Measurements from ENCODE around the gene UNG. TPM values are rescaled to one million over a fixed set of nuclear protein-coding genes. Genes with fewer than 3 reads are reported as not detected.
"Not testable (repeated sequence)": the region's sequence is repeated elsewhere in the genome, so short reads cannot be mapped to it uniquely, and the experiment has no call there.

Gene UNG
- 10 to 100 TPM; 16.3 to 42.7 (median 21.2) TPM for total RNA-seq
- long read RNA-seq, transcript UNG-202 (6 exons, 2,130 nt) = major isoform, 7 of 8 reads
- long read RNA-seq, partial matches to known transcripts = 1 of 8 reads
- long read RNA-seq, other reads (novel, unspliced or antisense) = 0 of 8 reads

- H3K4me1 ChIP-seq = peaks cover 0 to 23% (median 7%) of the 10 kb centered on the region in 4 donors
- DNase-seq = peak; percentile 97 to 99 (median 98)
- TF ChIP-seq, protein P1, sequence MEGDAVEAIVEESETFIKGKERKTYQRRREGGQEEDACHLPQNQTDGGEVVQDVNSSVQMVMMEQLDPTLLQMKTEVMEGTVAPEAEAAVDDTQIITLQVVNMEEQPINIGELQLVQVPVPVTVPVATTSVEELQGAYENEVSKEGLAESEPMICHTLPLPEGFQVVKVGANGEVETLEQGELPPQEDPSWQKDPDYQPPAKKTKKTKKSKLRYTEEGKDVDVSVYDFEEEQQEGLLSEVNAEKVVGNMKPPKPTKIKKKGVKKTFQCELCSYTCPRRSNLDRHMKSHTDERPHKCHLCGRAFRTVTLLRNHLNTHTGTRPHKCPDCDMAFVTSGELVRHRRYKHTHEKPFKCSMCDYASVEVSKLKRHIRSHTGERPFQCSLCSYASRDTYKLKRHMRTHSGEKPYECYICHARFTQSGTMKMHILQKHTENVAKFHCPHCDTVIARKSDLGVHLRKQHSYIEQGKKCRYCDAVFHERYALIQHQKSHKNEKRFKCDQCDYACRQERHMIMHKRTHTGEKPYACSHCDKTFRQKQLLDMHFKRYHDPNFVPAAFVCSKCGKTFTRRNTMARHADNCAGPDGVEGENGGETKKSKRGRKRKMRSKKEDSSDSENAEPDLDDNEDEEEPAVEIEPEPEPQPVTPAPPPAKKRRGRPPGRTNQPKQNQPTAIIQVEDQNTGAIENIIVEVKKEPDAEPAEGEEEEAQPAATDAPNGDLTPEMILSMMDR (IDR thresholded peaks at IDR 0.05) = no peak
- TF ChIP-seq POLR2A (IDR thresholded peaks at IDR 0.05) = no peak
- peak within 1 kb of the TSS; percentile 55 to 79 (median 66) for H3K27ac ChIP-seq
- H3K27me3 ChIP-seq = no peaks in the 10 kb centered on the region
- no peaks in the 10 kb centered on the region for H3K9me3 ChIP-seq
- peaks cover 0 to 9% (median 1%) of the 10 kb centered on the region in 4 donors for H3K36me3 ChIP-seq
- peak within 1 kb of the TSS; percentile 81 to 93 (median 86) for H3K4me3 ChIP-seq
- intact Hi-C loops (cut with DNase I) = no loop called here
- ATAC-seq = peak; percentile 90 to 93 (median 92)
- whole genome bisulfite sequencing (ENCODE audit: insufficient coverage, low coverage, low lambda C conversion rate, missing lambda C conversion rate) = 2% methylated on average over 9 of the region's 71 CpGs
Measured at GRCh38 chr12:109097435-109098182, at the start of gene UNG. Gene UNG (plus strand): TSS chr12:109097597. CDS start chr12:109097680, 83 bp downstream.

- DNase-seq; H3K36me3 ChIP-seq; intact Hi-C loops (cut with DNase I); H3K4me1 ChIP-seq; H3K4me3 ChIP-seq; H3K27ac ChIP-seq; ATAC-seq; H3K27me3 ChIP-seq; H3K9me3 ChIP-seq: not testable (repeated sequence)
- WGBS (ENCODE audit: insufficient coverage, low coverage, low lambda C conversion rate, missing lambda C conversion rate) = 73% methylated on average over 3 of the region's 3 CpGs
Measured at GRCh38 chr12:109048706-109049105, 48.7 kb upstream of the UNG start.

- ATAC-seq, H3K4me3 ChIP-seq, H3K9me3 ChIP-seq, H3K27ac ChIP-seq, DNase-seq, H3K27me3 ChIP-seq, H3K36me3 ChIP-seq: not testable (repeated sequence)
- WGBS (ENCODE audit: insufficient coverage, low coverage, low lambda C conversion rate, missing lambda C conversion rate) = 80% methylated on average over 8 of the region's 8 CpGs
- intact Hi-C loops (cut with DNase I) = loop anchor here in 1 of 2 donors (5.0 kb wide), 1 partner anchor 43 kb away; the partner anchor contains the start of gene ALKBH2
- peaks cover 0 to 15% (median 4%) of the 10 kb centered on the region in 4 donors for H3K4me1 ChIP-seq
Measured at GRCh38 chr12:109049794-109050193, 47.6 kb upstream of the UNG start.

- no peak for ATAC-seq
- no peak for TF ChIP-seq POLR2A (IDR thresholded peaks at IDR 0.05)
- TF ChIP-seq, protein P1 (IDR thresholded peaks at IDR 0.05) = no peak
- intact Hi-C loops (cut with DNase I) = loop anchor here in 1 of 2 donors (5.0 kb wide), 1 partner anchor 40 kb away; the partner anchor contains the start of gene ALKBH2
Measured at GRCh38 chr12:109052097-109052413, 45.3 kb upstream of the UNG start.

GRCh38 chr12:109052414-109053323 lies 44.7 kb upstream of the UNG start, which contains the start of gene USP30:
Gene USP30 (plus strand): TSS chr12:109052576. CDS start chr12:109052679, 103 bp downstream.
- WGBS (ENCODE audit: insufficient coverage, low coverage, low lambda C conversion rate, missing lambda C conversion rate) = under 1% methylated on average over 28 of the region's 61 CpGs

More at GRCh38 chr12:109052097-109052413, 45.3 kb upstream of the UNG start:
- WGBS (ENCODE audit: insufficient coverage, low coverage, low lambda C conversion rate, missing lambda C conversion rate) = 3% methylated on average over 6 of the region's 6 CpGs
- Histone ChIP-seq H3K4me3 (peak overlapping the region; percentile 75 to 97 (median 96)), H3K27ac (peak overlapping the region; percentile 92 to 96 (median 94)), H3K36me3 (no peaks in the 10 kb centered on the region), H3K4me1 (peaks cover 0 to 33% (median 12%) of the 10 kb centered on the region in 4 donors), H3K27me3 (no peaks in the 10 kb centered on the region), H3K9me3 (no peaks in the 10 kb centered on the region)
- DNase-seq = no peak

More at GRCh38 chr12:109052414-109053323, 44.7 kb upstream of the UNG start, which contains the start of gene USP30:
- H3K36me3 ChIP-seq = peaks cover 0 to under 1% (median 0%) of the 10 kb centered on the region in 4 donors
- peak; percentile 86 to 92 (median 89) for ATAC-seq
- peak within 1 kb of the TSS; percentile 92 to 96 (median 94) for H3K27ac ChIP-seq
- H3K4me3 ChIP-seq = peak within 1 kb of the TSS; percentile 75 to 97 (median 96)
- TF ChIP-seq, protein P1 (IDR thresholded peaks at IDR 0.05) = no peak
- peak; percentile 44 for TF ChIP-seq POLR2A (IDR thresholded peaks at IDR 0.05)
- H3K9me3 ChIP-seq = no peaks in the 10 kb centered on the region
- intact Hi-C loops (cut with DNase I) = loop anchor here in 1 of 2 donors (5.0 kb wide), 1 partner anchor 40 kb away; the partner anchor contains the start of gene ALKBH2
- no peaks in the 10 kb centered on the region for H3K27me3 ChIP-seq
- DNase-seq = peak; percentile 83 to 85 (median 85)
- H3K4me1 ChIP-seq = peaks cover 0 to 34% (median 12%) of the 10 kb centered on the region in 4 donors
